GM12891 (cell line): Measurements from ENCODE around the gene NCAM1.

Experiments used
- PAX5 ChIP-seq: IDR thresholded peaks from 2 replicates; pipeline ENCODE4 v1.6.1; 2011; ENCODE audit warnings: low read length, moderate library complexity, mild to moderate bottlenecking; ENCODE audit not compliant: insufficient read depth, severe bottlenecking
- POLR2A ChIP-seq: IDR thresholded peaks from 2 replicates; pipeline ENCODE4 v1.6.1; 2011; ENCODE audit warnings: low read depth, low read length, control low read depth
- POLR2AphosphoS5 ChIP-seq: IDR thresholded peaks from 2 replicates; pipeline ENCODE4 v1.6.1; 2011; ENCODE audit warnings: low read depth, low read length, control low read depth
- SPI1 ChIP-seq: IDR thresholded peaks from 2 replicates; pipeline ENCODE4 v1.6.1; 2011; ENCODE audit warnings: low read depth, low read length, control low read depth

GRCh38 chr11:113282898-113283437 lies 321.7 kb downstream of the NCAM1 start:
- no peak for TF ChIP-seq PAX5
- TF ChIP-seq POLR2AphosphoS5 = no peak
- TF ChIP-seq POLR2A = no peak
- no peak for TF ChIP-seq SPI1
